Stomach (tissue), 9 donors: ENCODE data around the gene SLC16A9. TPM values are rescaled to one million over a fixed set of nuclear protein-coding genes. Genes with fewer than 3 reads are reported as not detected.
A peak's percentile ranks its signal among the peaks of the same experiment; 100 is the strongest.

Experiments used
- DNase-seq, 2 donors: peaks; one replicate each; pipeline versions ENCODE4 v3.0.0 to v3.0.0-alpha.2; 2013 to 2019
- H3K27ac ChIP-seq, 5 donors: fragments of 200-600 bp in 4 of 5; sonication (generic) in 4 of 5; one replicate each; pipeline ENCODE4 v1.5.1; 2013 to 2019; ENCODE audit warnings: mild to moderate bottlenecking in 1 of 5, moderate library complexity in 1 of 5
- H3K27me3 ChIP-seq, 3 donors: fragments of 200-600 bp; sonication (generic); one replicate each; pipeline ENCODE4 v1.5.1; 2017 to 2019; ENCODE audit warnings: mixed run types in 1 of 3
- H3K36me3 ChIP-seq, 4 donors: fragments of 200-600 bp; sonication (generic); 1 replicate in 3 of 4; 2 replicates in 1 of 4; pipeline ENCODE4 v1.5.1; 2016 to 2019
- H3K4me1 ChIP-seq, 4 donors: fragments of 200-600 bp; sonication (generic); one replicate each; pipeline ENCODE4 v1.5.1; 2016 to 2019
- H3K4me3 ChIP-seq, 4 donors: fragments of 200-600 bp; sonication (generic) in 3 of 4; one replicate each; pipeline ENCODE4 v1.5.1; 2016 to 2019; ENCODE audit warnings: mild to moderate bottlenecking in 1 of 4
- H3K9me3 ChIP-seq, 4 donors: fragments of 200-600 bp; sonication (generic); one replicate each; pipeline ENCODE4 v1.5.1; 2016 to 2019
- EP300 ChIP-seq: sonication (generic); formaldehyde crosslinking; IDR thresholded peaks from one replicate; pipeline ENCODE4 v1.6.1; 2017; ENCODE audit warnings: antibody characterized with exemption
- POLR2A ChIP-seq, 4 donors: fragments of 450-650 bp; IDR thresholded peaks; one replicate each; pipeline ENCODE4 v1.6.1; 2016; ENCODE audit warnings: antibody characterized with exemption in 4 of 4, control low read depth in 2 of 4, mild to moderate bottlenecking in 1 of 4, moderate library complexity in 1 of 4
- POLR2AphosphoS5 ChIP-seq, 3 donors: sonication (generic); formaldehyde crosslinking; IDR thresholded peaks; one replicate each; pipeline ENCODE4 v1.6.1; 2016; ENCODE audit warnings: antibody characterized with exemption in 3 of 3
- WGBS, 5 donors: extraction: QIAGEN DNeasy Blood & Tissue Kit in 3 of 5; methylation state at CpG; one replicate each; pipeline versions ENCODE4 v1.1.5 to v1.1.7; 2013 to 2018; 5-methylcytosine and 5-hydroxymethylcytosine counted together
- intact Hi-C: fragments of 100-400 bp; cut with DNase I; formaldehyde crosslinking; loops from one replicate; pipeline ENCODE4 v1.15.1; 2023; ENCODE audit warnings: low total_unique reads
- polyA plus RNA-seq, 3 donors: library from polyadenylated mRNA; stranded (reverse); fragments of 200-250 nt; gene quantifications; one replicate each; pipeline ENCODE4 v1.2.3, GENCODE V29; 2013
- total RNA-seq, 5 donors: library from RNA; depleted of rRNA; stranded (reverse); fragments of >200 nt; gene quantifications; one replicate each; pipeline versions ENCODE4 v1.1.0 to v1.2.3, GENCODE V29; 2014 to 2016
- TF ChIP-seq, protein P1 (sequence below), 7 experiments: fragments of 450-650 bp in 4 of 7; fragments of 200-600 bp in 3 of 7; sonication (generic) in 3 of 7; IDR thresholded peaks; one replicate each; pipeline ENCODE4 v1.5.1; 2016 to 2019; ENCODE audit warnings: antibody characterized with exemption in 7 of 7, control low read depth in 2 of 7, mild to moderate bottlenecking in 1 of 7
- donor health status: healthy with polysubstance abuse.
- donor health status: Bipolar disorder and iron deficiency.
- donor health status: healthy.

The SLC16A9 gene
- total and polyA plus RNA-seq, 8 donors, result 0.06 to 17.1 (median 0.91) TPM

DNA sequence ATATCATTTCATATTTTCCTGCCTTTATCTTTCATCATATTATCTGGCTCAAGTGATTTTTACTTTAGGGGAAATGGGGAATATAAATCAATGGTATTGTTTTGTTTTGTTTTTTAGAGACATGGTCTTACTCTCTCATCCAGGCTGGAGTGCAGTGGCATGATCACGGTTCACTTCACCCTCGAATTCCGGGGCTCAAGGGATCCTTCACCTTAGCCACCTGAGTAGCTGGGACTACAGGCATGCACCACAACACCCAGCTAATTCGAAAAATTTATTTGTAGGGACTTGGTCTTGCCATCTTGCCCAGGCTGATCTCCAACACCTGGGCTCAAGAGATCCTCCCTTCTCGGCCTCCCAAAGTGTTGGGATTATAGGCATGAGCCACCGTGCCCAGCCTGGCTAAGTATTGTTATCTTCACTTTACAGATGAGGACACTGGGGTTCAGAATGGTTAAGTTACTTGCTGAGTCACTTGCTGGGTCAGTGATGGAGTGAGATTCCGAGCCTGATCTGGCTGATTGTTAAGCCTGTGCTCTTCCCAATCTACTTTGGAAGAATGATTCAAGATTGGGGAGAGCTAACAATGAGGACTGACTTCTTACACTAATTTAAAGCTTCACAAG, 3.7 kb upstream of the SLC16A9 start:
- DNase-seq, result no peak
- Histone ChIP-seq H3K36me3 (no peaks in the 10 kb centered on the region), H3K4me1 (peaks cover 9 to 22% (median 19%) of the 10 kb centered on the region in 4 donors), H3K27me3 (peaks cover 0 to 28% (median 22%) of the 10 kb centered on the region in 3 donors), H3K4me3 (no peak overlapping the region), H3K27ac (no peak overlapping the region), H3K9me3 (no peaks in the 10 kb centered on the region)
- TF ChIP-seq EP300 (no peak), POLR2AphosphoS5 (IDR thresholded peaks at IDR 0.05) (no peak)
- WGBS, 5 donors, result 80 to 86% (median 83%) methylated on average over 7 of the region's 7 CpGs
- intact Hi-C loops, result no loop called here

- Histone ChIP-seq H3K9me3 (no peaks in the 10 kb centered on the region), H3K27ac (no peak overlapping the region), H3K4me3 (no peak overlapping the region), H3K4me1 (peaks cover 9 to 26% (median 20%) of the 10 kb centered on the region in 4 donors), H3K27me3 (peaks cover 0 to 41% (median 26%) of the 10 kb centered on the region in 3 donors), H3K36me3 (no peaks in the 10 kb centered on the region)
- intact Hi-C loops, result no loop called here
- 36 to 53% (median 45%) methylated on average over 3 of the region's 3 CpGs for WGBS, 5 donors
- TF ChIP-seq, protein P1, sequence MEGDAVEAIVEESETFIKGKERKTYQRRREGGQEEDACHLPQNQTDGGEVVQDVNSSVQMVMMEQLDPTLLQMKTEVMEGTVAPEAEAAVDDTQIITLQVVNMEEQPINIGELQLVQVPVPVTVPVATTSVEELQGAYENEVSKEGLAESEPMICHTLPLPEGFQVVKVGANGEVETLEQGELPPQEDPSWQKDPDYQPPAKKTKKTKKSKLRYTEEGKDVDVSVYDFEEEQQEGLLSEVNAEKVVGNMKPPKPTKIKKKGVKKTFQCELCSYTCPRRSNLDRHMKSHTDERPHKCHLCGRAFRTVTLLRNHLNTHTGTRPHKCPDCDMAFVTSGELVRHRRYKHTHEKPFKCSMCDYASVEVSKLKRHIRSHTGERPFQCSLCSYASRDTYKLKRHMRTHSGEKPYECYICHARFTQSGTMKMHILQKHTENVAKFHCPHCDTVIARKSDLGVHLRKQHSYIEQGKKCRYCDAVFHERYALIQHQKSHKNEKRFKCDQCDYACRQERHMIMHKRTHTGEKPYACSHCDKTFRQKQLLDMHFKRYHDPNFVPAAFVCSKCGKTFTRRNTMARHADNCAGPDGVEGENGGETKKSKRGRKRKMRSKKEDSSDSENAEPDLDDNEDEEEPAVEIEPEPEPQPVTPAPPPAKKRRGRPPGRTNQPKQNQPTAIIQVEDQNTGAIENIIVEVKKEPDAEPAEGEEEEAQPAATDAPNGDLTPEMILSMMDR (IDR thresholded peaks at IDR 0.05), result no peak
- no peak for TF ChIP-seq POLR2AphosphoS5 (IDR thresholded peaks at IDR 0.05)
- no peak for TF ChIP-seq EP300
- TF ChIP-seq POLR2A (IDR thresholded peaks at IDR 0.05), result no peak
- no peak for DNase-seq
Observed at GRCh38 chr10:59711871-59712494, 2.3 kb upstream of the SLC16A9 start.

GRCh38 chr10:59708816-59709394, 745 bp downstream of the SLC16A9 start:
- TF ChIP-seq POLR2AphosphoS5 (IDR thresholded peaks at IDR 0.05), result no peak
- TF ChIP-seq POLR2A (IDR thresholded peaks at IDR 0.05), result no peak
- no peak for TF ChIP-seq EP300
- TF ChIP-seq, protein P1 (IDR thresholded peaks at IDR 0.05), result no peak
- 0 to 5% (median 2%) methylated on average over 23 to 42 of the region's 42 CpGs for WGBS, 5 donors
- Histone ChIP-seq H3K27ac (peak overlapping the region in 3 of 5 donors; percentile 1 to 65 (median 46)), H3K4me3 (peak overlapping the region; percentile 49 to 77 (median 53)), H3K4me1 (peaks cover 9 to 26% (median 20%) of the 10 kb centered on the region in 4 donors), H3K36me3 (no peaks in the 10 kb centered on the region), H3K9me3 (no peaks in the 10 kb centered on the region), H3K27me3 (peaks cover 0 to 42% (median 26%) of the 10 kb centered on the region in 3 donors)
- intact Hi-C loops, result no loop called here
- peak in 1 of 2 donors; percentile 67 for DNase-seq

- peaks cover 0 to 42% (median 26%) of the 10 kb centered on the region in 3 donors for H3K27me3 ChIP-seq
- TF ChIP-seq POLR2AphosphoS5 (IDR thresholded peaks at IDR 0.05) (no peak), POLR2A (IDR thresholded peaks at IDR 0.05) (no peak), EP300 (no peak)
- TF ChIP-seq, protein P1 (IDR thresholded peaks at IDR 0.05), result no peak
- no peaks in the 10 kb centered on the region for H3K36me3 ChIP-seq
- no peak overlapping the region for H3K27ac ChIP-seq
- no peak overlapping the region for H3K4me3 ChIP-seq
- intact Hi-C loops, result no loop called here
- H3K9me3 ChIP-seq, result no peaks in the 10 kb centered on the region
- WGBS, 5 donors, result 91 to 95% (median 92%) methylated on average over 8 of the region's 8 CpGs
- H3K4me1 ChIP-seq, result peaks cover 9 to 26% (median 20%) of the 10 kb centered on the region in 4 donors
- DNase-seq, result no peak
Observed at GRCh38 chr10:59706851-59707797, 2.5 kb downstream of the SLC16A9 start.
